GM21381 (cell line): ENCODE data around the gene CSNK1G3.
"Not testable (repeated sequence)": the region's sequence is repeated elsewhere in the genome, so short reads cannot be mapped to it uniquely, and the experiment has no call there.

Experiments used
- ATAC-seq: cut with Tn5 transposase; IDR thresholded peaks from one replicate; pipeline ENCODE4 v1.9.1; 2021; ENCODE audit warnings: mild to moderate bottlenecking, moderate library complexity; ENCODE audit not compliant: unreplicated experiment

The CSNK1G3 gene

GRCh38 chr5:123511648-123512605 is at the start of gene CSNK1G3:
CSNK1G3 (plus strand) TSS chr5:123512177; CDS start chr5:123545664, 33,487 bp downstream.
- peak; percentile 94 for ATAC-seq

- not testable (repeated sequence) for ATAC-seq
Observed at GRCh38 chr5:123466839-123467238, 45.1 kb upstream of the CSNK1G3 start.

GRCh38 chr5:123471385-123471784 is 40.6 kb upstream of the CSNK1G3 start:
- no peak for ATAC-seq

GRCh38 chr5:123472150-123472924 is 39.6 kb upstream of the CSNK1G3 start:
- ATAC-seq = no peak

GRCh38 chr5:123474228-123474627 is 37.7 kb upstream of the CSNK1G3 start:
- no peak for ATAC-seq

- no peak for ATAC-seq
Observed at GRCh38 chr5:123476731-123477130, 35.2 kb upstream of the CSNK1G3 start.

GRCh38 chr5:123478546-123478945 is 33.4 kb upstream of the CSNK1G3 start:
- ATAC-seq = no peak

- no peak for ATAC-seq
Observed at GRCh38 chr5:123482258-123482657, 29.7 kb upstream of the CSNK1G3 start.

- ATAC-seq = no peak
Observed at GRCh38 chr5:123483446-123484077, 28.4 kb upstream of the CSNK1G3 start.

- ATAC-seq = no peak
Observed at GRCh38 chr5:123485275-123485674, 26.7 kb upstream of the CSNK1G3 start.

GRCh38 chr5:123486951-123487655 is 24.9 kb upstream of the CSNK1G3 start:
- no peak for ATAC-seq

GRCh38 chr5:123490974-123491373 is 21.0 kb upstream of the CSNK1G3 start:
- no peak for ATAC-seq

GRCh38 chr5:123495211-123495610 is 16.8 kb upstream of the CSNK1G3 start:
- not testable (repeated sequence) for ATAC-seq

GRCh38 chr5:123496892-123497291 is 15.1 kb upstream of the CSNK1G3 start:
- ATAC-seq = no peak

GRCh38 chr5:123500471-123500870 is 11.5 kb upstream of the CSNK1G3 start:
- no peak for ATAC-seq

GRCh38 chr5:123502120-123502519 is 9.9 kb upstream of the CSNK1G3 start:
- no peak for ATAC-seq

GRCh38 chr5:123503299-123503698 is 8.7 kb upstream of the CSNK1G3 start:
- no peak for ATAC-seq

- no peak for ATAC-seq
Observed at GRCh38 chr5:123505633-123506032, 6.3 kb upstream of the CSNK1G3 start.

- no peak for ATAC-seq
Observed at GRCh38 chr5:123508441-123508840, 3.5 kb upstream of the CSNK1G3 start.

- ATAC-seq = no peak
Observed at GRCh38 chr5:123511290-123511647, 708 bp upstream of the CSNK1G3 start.
